K562 (cell line): ENCODE data around the gene SLC35G2. TPM values are rescaled to one million over a fixed set of nuclear protein-coding genes. Genes with fewer than 3 reads are reported as not detected.
A peak's percentile ranks its signal among the peaks of the same experiment; 100 is the strongest.

Experiments used
- ATAC-seq: fragments of 200-7000 bp; cut with Tn5 transposase; 3 replicates; pipeline ENCODE4 v1.9.1; 2020; ENCODE audit warnings: moderate library complexity
- BruUV-seq: library from RNA; stranded (reverse); fragments of 400-500 nt; replicated peaks from 2 replicates; lab custom pipeline; 2021; lab: Mats Ljungman, UMichigan
- CTCF ChIA-PET: fragments of 300-600 bp; formaldehyde crosslinking; extraction: SDS; loops from one replicate; lab custom pipeline; 2021; ENCODE audit warnings: low intra/inter-chr PET ratio; lab: Yijun Ruan, JAX
- POLR2A ChIA-PET: fragments of 300-600, 350-650 bp; sonication (Branson Sonifier 250); formaldehyde crosslinking; extraction: SDS; loops from one replicate; lab custom pipeline; 2021; ENCODE audit warnings: antibody characterized with exemption, inconsistent platforms; lab: Yijun Ruan, JAX
- DNase-seq, 4 experiments: peaks; one replicate each; pipeline versions ENCODE4 v3.0.0 to v3.0.0-alpha.2; 2011 to 2018; ENCODE audit warnings: low spot score in 3 of 4, mixed read lengths in 3 of 4; ENCODE audit errors: extremely low read depth in 1 of 4
- FAIRE-seq: peaks from 2 replicates; lab custom pipeline; 2011; peaks lifted over from hg19 to GRCh38; lab: Jason Lieb, UNC
- H2AFZ ChIP-seq: 2 replicates; pipeline ENCODE4 v1.6.0; 2011; ENCODE audit warnings: low read depth, low read length, control low read depth, inconsistent platforms
- H3K27ac ChIP-seq: fragments of 200-600 bp; 3 replicates; pipeline ENCODE4 v1.8.0; 2011; ENCODE audit warnings: low read depth, mild to moderate bottlenecking, control low read depth, inconsistent platforms, low read length, moderate library complexity, mixed read lengths; ENCODE audit errors: extremely low read depth
- H3K27me3 ChIP-seq, 2 experiments: fragments of 300-600 bp in 1 of 2; 2 replicates in 1 of 2; 3 replicates in 1 of 2; pipeline versions ENCODE4 v1.6.0 to v1.8.0; 2011; ENCODE audit warnings: inconsistent platforms in 2 of 2, low read length in 2 of 2, mild to moderate bottlenecking in 1 of 2, mixed read lengths in 1 of 2, moderate library complexity in 1 of 2; ENCODE audit not compliant: control insufficient read depth in 2 of 2, insufficient read depth in 2 of 2
- H3K36me3 ChIP-seq: fragments of 300-600 bp; 3 replicates; pipeline ENCODE4 v1.8.0; 2011; ENCODE audit warnings: mild to moderate bottlenecking, low read length, inconsistent platforms; ENCODE audit not compliant: control insufficient read depth, insufficient read depth
- H3K4me1 ChIP-seq, 2 experiments: fragments of 200-600 bp in 1 of 2; replicated peaks in 1 of 2; 2 replicates in 1 of 2; 3 replicates in 1 of 2; pipeline versions ENCODE4 v1.5.1 to v1.8.0; 2011; ENCODE audit warnings: inconsistent platforms in 2 of 2, low read length in 2 of 2, mild to moderate bottlenecking in 1 of 2, mixed read lengths in 1 of 2, moderate library complexity in 1 of 2; ENCODE audit not compliant: control insufficient read depth in 2 of 2, insufficient read depth in 2 of 2
- H3K4me2 ChIP-seq: 2 replicates; pipeline ENCODE4 v1.6.1; 2011; ENCODE audit warnings: low read length, control low read depth, inconsistent platforms, mixed read lengths; ENCODE audit not compliant: insufficient read depth
- H3K4me3 ChIP-seq: fragments of 200-600 bp; sonication (generic), shearing (Covaris generic); 2 replicates; pipeline ENCODE4 v1.5.1; 2016; ENCODE audit warnings: control low read depth, inconsistent platforms
- H3K79me2 ChIP-seq: fragments of 200-600 bp; 3 replicates; pipeline ENCODE4 v1.8.0; 2011; ENCODE audit warnings: low read length, inconsistent platforms; ENCODE audit not compliant: control insufficient read depth, insufficient read depth
- H3K9ac ChIP-seq, 2 experiments: 2 replicates each; pipeline versions ENCODE4 v1.6.0 to v1.6.1; 2011; ENCODE audit warnings: low read depth in 2 of 2, low read length in 2 of 2, control low read depth in 1 of 2, inconsistent platforms in 1 of 2, mild to moderate bottlenecking in 1 of 2, mixed read lengths in 1 of 2; ENCODE audit not compliant: insufficient read depth in 1 of 2
- H3K9me1 ChIP-seq: one replicate; pipeline ENCODE4 v1.6.0; 2011; ENCODE audit warnings: inconsistent platforms, mild to moderate bottlenecking, low read length, moderate library complexity; ENCODE audit not compliant: control insufficient read depth, insufficient read depth
- H3K9me3 ChIP-seq: replicated peaks from 2 replicates; pipeline ENCODE4 v1.5.1; 2011; ENCODE audit warnings: low read depth, low read length, inconsistent platforms; ENCODE audit not compliant: control insufficient read depth, insufficient read depth
- H4K20me1 ChIP-seq: replicated peaks from 2 replicates; pipeline ENCODE4 v1.6.1; 2011; ENCODE audit warnings: low read length, inconsistent platforms, mixed read lengths; ENCODE audit not compliant: control insufficient read depth, insufficient read depth
- DIDO1 ChIP-seq: fragments of 450-650 bp; IDR thresholded peaks from 2 replicates; pipeline ENCODE4 v1.6.1; 2016; ENCODE audit warnings: low read depth, missing biosample characterization, missing genetic modification characterization
- L3MBTL2 ChIP-seq: fragments of 450-650 bp; IDR thresholded peaks from 2 replicates; pipeline ENCODE4 v1.6.1; 2016; ENCODE audit warnings: mild to moderate bottlenecking, moderate library complexity
- MEF2D ChIP-seq: conservative IDR thresholded peaks from 2 replicates; pipeline ENCODE4 v1.6.1; 2016; ENCODE audit warnings: low read depth, missing genetic modification characterization, missing compliant biosample characterization
- RAD51 ChIP-seq: fragments of 450-650 bp; IDR thresholded peaks from 2 replicates; pipeline ENCODE4 v1.7.1; 2016; ENCODE audit warnings: low read depth, mild to moderate bottlenecking, borderline replicate concordance
- TFE3 ChIP-seq: fragments of 450-650 bp; formaldehyde crosslinking; IDR thresholded peaks from 2 replicates; pipeline ENCODE4 v1.4.0; 2020; ENCODE audit warnings: mild to moderate bottlenecking, mixed read lengths
- TOE1 ChIP-seq, 2 experiments: fragments of 450-650 bp in 1 of 2; sonication (generic) in 1 of 2; formaldehyde crosslinking in 1 of 2; IDR thresholded peaks; 2 replicates each; pipeline versions ENCODE4 v1.7.1 to v1.8.0; 2016 to 2022; ENCODE audit warnings: borderline replicate concordance in 2 of 2, mild to moderate bottlenecking in 2 of 2, antibody characterized with exemption in 1 of 2, inconsistent platforms in 1 of 2, low read depth in 1 of 2, missing genetic modification reagents in 1 of 2, moderate library complexity in 1 of 2
- ZNF354B ChIP-seq: fragments of 250-450 bp; sonication (Bioruptor Pico); IDR thresholded peaks from 2 replicates; pipeline ENCODE4 v1.4.0; 2020
- WGBS: fragments of 100-300 bp; shearing (Covaris generic); methylation state at CpG from one replicate; pipeline ENCODE4 v1.1.6; 2016; ENCODE audit warnings: low coverage, mixed read lengths; ENCODE audit not compliant: insufficient coverage; ENCODE audit errors: missing lambda C conversion rate; 5-methylcytosine and 5-hydroxymethylcytosine counted together
- in situ Hi-C: fragments of 300-500 bp; cut with MboI; formaldehyde crosslinking; loops from 4 replicates; pipeline ENCODE4 v1.15.0; 2018; ENCODE audit warnings: inconsistent platforms, mixed read lengths
- intact Hi-C: fragments of 100-400 bp; cut with micrococcal nuclease; formaldehyde crosslinking; loops from 2 replicates; pipeline ENCODE4 v1.14.2; 2022
- polyA plus RNA-seq, 8 experiments: library from polyadenylated mRNA; depleted of rRNA in 4 of 8; stranded (reverse) in 5 of 8; unstranded in 3 of 8; fragments of >200 nt; fragmentation: Nextera tagmentation in 2 of 8; fragmentation: Illumina TruSeq in 1 of 8; extraction: Ambion mirVana in 2 of 8; extraction: Trizol in 1 of 8; gene quantifications; 2 replicates each; pipeline versions ENCODE4 v1.2.1 to v1.2.3, GENCODE V29; 2011 to 2014; ENCODE audit warnings: inconsistent platforms in 1 of 8, missing spikeins in 1 of 8
- total RNA-seq, 7 experiments: library from RNA; depleted of rRNA in 6 of 7; stranded (reverse); fragments of >200 nt in 6 of 7; fragmentation: Illumina TruSeq in 2 of 7; extraction: Trizol in 2 of 7; gene quantifications; 2 replicates each; pipeline versions ENCODE4 v1.2.1 to v1.2.3, GENCODE V29; 2011 to 2021; ENCODE audit warnings: low replicate concordance in 1 of 7
- TF ChIP-seq, protein P1 (sequence below): fragments of 450-650 bp; formaldehyde crosslinking; conservative IDR thresholded peaks from 2 replicates; pipeline ENCODE4 v1.4.0; 2022; ENCODE audit warnings: mild to moderate bottlenecking, missing genetic modification characterization
- TF ChIP-seq, protein P2 (sequence below), 2 experiments: fragments of 450-650 bp in 1 of 2; sonication (generic) in 1 of 2; formaldehyde crosslinking in 1 of 2; IDR thresholded peaks in 1 of 2; conservative IDR thresholded peaks in 1 of 2; 2 replicates each; pipeline versions ENCODE4 v1.6.1 to v1.8.1; 2016 to 2023; ENCODE audit warnings: mild to moderate bottlenecking in 2 of 2, moderate library complexity in 2 of 2, inconsistent platforms in 1 of 2, missing genetic modification reagents in 1 of 2
- TF ChIP-seq, protein P3 (sequence below): sonication (generic); formaldehyde crosslinking; IDR thresholded peaks from 2 replicates; pipeline ENCODE4 v1.5.0; 2020; ENCODE audit warnings: missing genetic modification reagents
- TF ChIP-seq, protein P4 (sequence below): fragments of 250-450 bp; sonication (Bioruptor Pico); IDR thresholded peaks from 2 replicates; pipeline ENCODE4 v1.5.0; 2021

SLC35G2 gene
- total and polyA plus RNA-seq, 9 of the 15 experiments (the other 6 are each of a cell fraction or from before 2014, with no cell fraction given): 2.6 to 5.9 (median 3.2) TPM

GRCh38 chr3:136802481-136802996 lies 16.4 kb upstream of the SLC35G2 start:
- no peaks in the 10 kb centered on the region for H3K9me3 ChIP-seq
- H3K27ac ChIP-seq: no peak overlapping the region
- ChIA-PET CTCF (no interaction called here), POLR2A (no interaction called here)
- ATAC-seq (no peak; the same call in 2 of the 3 replicates), DNase-seq (no peak), FAIRE-seq (no peak)
- no peaks in the 10 kb centered on the region for H3K27me3 ChIP-seq
- peak overlapping the region; percentile 28; the same call in 1 of the 2 replicates for H2AFZ ChIP-seq
- H3K9me1 ChIP-seq: no peaks in the 10 kb centered on the region
- no peak overlapping the region for H3K9ac ChIP-seq
- intact Hi-C loops: no loop called here
- WGBS: 30% methylated on average over 5 of the region's 5 CpGs
- BruUV-seq: no TSS peak
- H3K4me2 ChIP-seq: no peak overlapping the region
- H4K20me1 ChIP-seq: no peaks in the 10 kb centered on the region
- H3K79me2 ChIP-seq: no peaks in the 10 kb centered on the region
- H3K36me3 ChIP-seq: no peaks in the 10 kb centered on the region
- H3K4me1 ChIP-seq: no peaks in the 10 kb centered on the region; a peak in 1 of 5 replicates
- in situ Hi-C loops: no loop called here
- no peak overlapping the region for H3K4me3 ChIP-seq
- TF ChIP-seq, protein P1, sequence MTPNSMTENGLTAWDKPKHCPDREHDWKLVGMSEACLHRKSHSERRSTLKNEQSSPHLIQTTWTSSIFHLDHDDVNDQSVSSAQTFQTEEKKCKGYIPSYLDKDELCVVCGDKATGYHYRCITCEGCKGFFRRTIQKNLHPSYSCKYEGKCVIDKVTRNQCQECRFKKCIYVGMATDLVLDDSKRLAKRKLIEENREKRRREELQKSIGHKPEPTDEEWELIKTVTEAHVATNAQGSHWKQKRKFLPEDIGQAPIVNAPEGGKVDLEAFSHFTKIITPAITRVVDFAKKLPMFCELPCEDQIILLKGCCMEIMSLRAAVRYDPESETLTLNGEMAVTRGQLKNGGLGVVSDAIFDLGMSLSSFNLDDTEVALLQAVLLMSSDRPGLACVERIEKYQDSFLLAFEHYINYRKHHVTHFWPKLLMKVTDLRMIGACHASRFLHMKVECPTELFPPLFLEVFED (CRISPR knock-in tag): 0 out of 2 replicates have a peak, but pooled peaks have one; percentile 18
- TF ChIP-seq ZNF354B (CRISPR knock-in tag): no peak
- TF ChIP-seq MEF2D: 0 out of 2 replicates have a peak, but pooled peaks have one; percentile 26
- TF ChIP-seq, protein P2, sequence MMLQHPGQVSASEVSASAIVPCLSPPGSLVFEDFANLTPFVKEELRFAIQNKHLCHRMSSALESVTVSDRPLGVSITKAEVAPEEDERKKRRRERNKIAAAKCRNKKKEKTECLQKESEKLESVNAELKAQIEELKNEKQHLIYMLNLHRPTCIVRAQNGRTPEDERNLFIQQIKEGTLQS (IDR thresholded peaks at IDR 0.05): 0 out of 2 replicates have a peak, but pooled peaks have one; percentile 12
- TF ChIP-seq, protein P2 (CRISPR knock-in tag; conservative IDR thresholded peaks at IDR 0.05): no peak
- TF ChIP-seq, protein P3, sequence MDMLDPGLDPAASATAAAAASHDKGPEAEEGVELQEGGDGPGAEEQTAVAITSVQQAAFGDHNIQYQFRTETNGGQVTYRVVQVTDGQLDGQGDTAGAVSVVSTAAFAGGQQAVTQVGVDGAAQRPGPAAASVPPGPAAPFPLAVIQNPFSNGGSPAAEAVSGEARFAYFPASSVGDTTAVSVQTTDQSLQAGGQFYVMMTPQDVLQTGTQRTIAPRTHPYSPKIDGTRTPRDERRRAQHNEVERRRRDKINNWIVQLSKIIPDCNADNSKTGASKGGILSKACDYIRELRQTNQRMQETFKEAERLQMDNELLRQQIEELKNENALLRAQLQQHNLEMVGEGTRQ (CRISPR knock-in tag): peak; percentile 30; the same call in 1 of the 2 replicates
- TF ChIP-seq, protein P4, sequence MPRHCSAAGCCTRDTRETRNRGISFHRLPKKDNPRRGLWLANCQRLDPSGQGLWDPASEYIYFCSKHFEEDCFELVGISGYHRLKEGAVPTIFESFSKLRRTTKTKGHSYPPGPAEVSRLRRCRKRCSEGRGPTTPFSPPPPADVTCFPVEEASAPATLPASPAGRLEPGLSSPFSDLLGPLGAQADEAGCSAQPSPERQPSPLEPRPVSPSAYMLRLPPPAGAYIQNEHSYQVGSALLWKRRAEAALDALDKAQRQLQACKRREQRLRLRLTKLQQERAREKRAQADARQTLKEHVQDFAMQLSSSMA (CRISPR knock-in tag): no peak
- peak; percentile 53 for TF ChIP-seq RAD51
- TF ChIP-seq L3MBTL2: 0 out of 2 replicates have a peak, but pooled peaks have one; percentile 15
- TF ChIP-seq TOE1 (IDR thresholded peaks at IDR 0.05; ENCODE audit: borderline replicate concordance): 0 out of 2 replicates have a peak, but pooled peaks have one; percentile 35
- no peak for TF ChIP-seq TOE1 (CRISPR knock-in tag; IDR thresholded peaks at IDR 0.05; ENCODE audit: borderline replicate concordance, low read depth)
- peak; percentile 57 for TF ChIP-seq TFE3
- no peak for TF ChIP-seq DIDO1 (tag)
